Measurements from ENCODE around the gene GAPDHS. TPM values are rescaled to one million over a fixed set of nuclear protein-coding genes. Genes with fewer than 3 reads are reported as not detected.

The GAPDHS gene
- total and polyA plus RNA-seq, 8 donors: not detected

- TF ChIP-seq, protein P1, sequence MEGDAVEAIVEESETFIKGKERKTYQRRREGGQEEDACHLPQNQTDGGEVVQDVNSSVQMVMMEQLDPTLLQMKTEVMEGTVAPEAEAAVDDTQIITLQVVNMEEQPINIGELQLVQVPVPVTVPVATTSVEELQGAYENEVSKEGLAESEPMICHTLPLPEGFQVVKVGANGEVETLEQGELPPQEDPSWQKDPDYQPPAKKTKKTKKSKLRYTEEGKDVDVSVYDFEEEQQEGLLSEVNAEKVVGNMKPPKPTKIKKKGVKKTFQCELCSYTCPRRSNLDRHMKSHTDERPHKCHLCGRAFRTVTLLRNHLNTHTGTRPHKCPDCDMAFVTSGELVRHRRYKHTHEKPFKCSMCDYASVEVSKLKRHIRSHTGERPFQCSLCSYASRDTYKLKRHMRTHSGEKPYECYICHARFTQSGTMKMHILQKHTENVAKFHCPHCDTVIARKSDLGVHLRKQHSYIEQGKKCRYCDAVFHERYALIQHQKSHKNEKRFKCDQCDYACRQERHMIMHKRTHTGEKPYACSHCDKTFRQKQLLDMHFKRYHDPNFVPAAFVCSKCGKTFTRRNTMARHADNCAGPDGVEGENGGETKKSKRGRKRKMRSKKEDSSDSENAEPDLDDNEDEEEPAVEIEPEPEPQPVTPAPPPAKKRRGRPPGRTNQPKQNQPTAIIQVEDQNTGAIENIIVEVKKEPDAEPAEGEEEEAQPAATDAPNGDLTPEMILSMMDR (IDR thresholded peaks at IDR 0.05): no peak
- Histone ChIP-seq H3K27ac (no peak overlapping the region), H3K27me3 (no peaks in the 10 kb centered on the region), H3K4me1 (peaks cover 0 to under 1% (median 0%) of the 10 kb centered on the region in 3 donors), H3K36me3 (no peaks in the 10 kb centered on the region), H3K4me3 (no peak overlapping the region), H3K9me3 (no peaks in the 10 kb centered on the region)
- DNase-seq: no peak
- 81 to 85% methylated on average over 6 of the region's 6 CpGs for WGBS, 2 donors
- intact Hi-C loops (cut with DNase I): no loop called here
- FAIRE-seq: no peak
- ATAC-seq: no peak
Measured at GRCh38 chr19:35539314-35539713, 6.1 kb downstream of the GAPDHS start.

GRCh38 chr19:35539850-35540249 is 6.6 kb downstream of the GAPDHS start:
- H3K27ac ChIP-seq: no peak overlapping the region
- peaks cover 0 to 5% (median 0%) of the 10 kb centered on the region in 3 donors for H3K4me1 ChIP-seq
- no peak overlapping the region for H3K4me3 ChIP-seq
- no peaks in the 10 kb centered on the region for H3K36me3 ChIP-seq
- TF ChIP-seq, protein P1 (IDR thresholded peaks at IDR 0.05): no peak
- DNase-seq: peak in 1 of 6 donors; percentile 51
- no peaks in the 10 kb centered on the region for H3K27me3 ChIP-seq
- no peak for ATAC-seq
- H3K9me3 ChIP-seq: no peaks in the 10 kb centered on the region
- FAIRE-seq: no peak
- intact Hi-C loops (cut with DNase I): loop anchor here in 2 of 3 donors (10.0 kb wide), 2 partner anchors 55 to 185 kb away; no protein-coding TSS in a partner anchor
- WGBS, 2 donors: 76 to 83% methylated on average over 12 of the region's 12 CpGs

DNA sequence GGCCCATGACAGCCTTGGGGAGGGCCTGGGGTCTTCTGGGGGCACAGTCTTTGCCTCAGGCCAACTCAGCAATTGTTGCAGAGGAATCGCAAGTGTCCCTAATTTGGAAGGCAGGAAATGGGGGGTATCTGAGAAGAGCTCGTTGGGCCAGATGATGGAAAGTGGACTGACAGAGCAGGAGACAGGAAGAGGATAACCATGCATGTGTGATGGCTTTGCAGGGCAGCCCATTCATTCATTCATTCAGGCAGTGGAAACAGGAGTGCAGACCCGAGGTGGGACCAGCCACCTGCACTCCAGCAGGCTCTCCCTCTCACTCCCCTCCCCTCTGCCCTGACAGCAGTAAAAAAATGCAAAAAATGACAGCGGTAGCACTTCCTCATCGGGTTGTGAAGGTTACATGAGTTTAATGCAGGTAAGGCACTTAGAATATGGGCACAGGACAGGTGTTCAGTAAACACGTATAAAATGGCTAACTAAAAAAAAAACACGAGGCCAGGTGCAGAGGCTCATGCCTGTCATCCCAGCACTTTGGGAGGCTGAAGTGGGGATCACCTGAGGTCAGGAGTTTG is 7.2 kb downstream of the GAPDHS start:
- Histone ChIP-seq H3K27me3 (no peaks in the 10 kb centered on the region), H3K36me3 (no peaks in the 10 kb centered on the region), H3K27ac (no peak overlapping the region), H3K4me3 (no peak overlapping the region), H3K4me1 (peaks cover 0 to 5% (median 0%) of the 10 kb centered on the region in 3 donors), H3K9me3 (no peaks in the 10 kb centered on the region)
- no peak for FAIRE-seq
- ATAC-seq: no peak
- DNase-seq: no peak
- WGBS, 2 donors: 71 to 72% methylated on average over 7 of the region's 7 CpGs
- intact Hi-C loops (cut with DNase I): loop anchor here in 2 of 3 donors (10.0 kb wide), 2 partner anchors 54 to 184 kb away; no protein-coding TSS in a partner anchor
- TF ChIP-seq, protein P1 (IDR thresholded peaks at IDR 0.05): no peak

DNA sequence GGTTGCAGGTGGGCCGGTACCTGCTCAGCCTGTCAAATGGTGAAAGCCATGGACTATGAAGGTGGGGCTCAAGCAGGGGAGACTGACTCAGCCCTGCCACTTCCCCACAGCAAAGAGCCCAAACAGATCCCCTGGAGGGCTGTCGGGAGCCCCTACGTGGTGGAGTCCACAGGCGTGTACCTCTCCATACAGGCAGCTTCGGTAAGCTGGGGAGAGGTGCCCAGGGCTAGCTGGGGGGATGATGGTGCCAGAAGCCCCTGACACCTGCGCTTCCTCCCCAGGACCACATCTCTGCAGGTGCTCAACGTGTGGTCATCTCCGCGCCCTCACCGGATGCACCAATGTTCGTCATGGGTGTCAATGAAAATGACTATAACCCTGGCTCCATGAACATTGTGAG is 9.0 kb downstream of the GAPDHS start:
- Histone ChIP-seq H3K4me1 (peaks cover 0 to 14% (median 4%) of the 10 kb centered on the region in 3 donors), H3K9me3 (no peaks in the 10 kb centered on the region), H3K27me3 (no peaks in the 10 kb centered on the region), H3K27ac (no peak overlapping the region), H3K4me3 (no peak overlapping the region), H3K36me3 (no peaks in the 10 kb centered on the region)
- ATAC-seq (no peak), DNase-seq (no peak), FAIRE-seq (no peak)
- intact Hi-C loops (cut with DNase I): loop anchor here in 2 of 3 donors (10.0 kb wide), 2 partner anchors 53 to 183 kb away; no protein-coding TSS in a partner anchor
- TF ChIP-seq, protein P1 (IDR thresholded peaks at IDR 0.05): no peak
- WGBS, 2 donors: 97% methylated on average over 11 of the region's 11 CpGs

All from pancreas (tissue), 10 donors.